Stimulated activated CD8-positive, alpha-beta memory T cell treated with anti-CD3 and anti-CD28 coated beads, Interleukin-12 subunit alpha, Interleukin-12 subunit beta, amount 100 ng/mL, for 24 hours (primary cell): ENCODE measurements around the gene C19orf25.

Experiments
- DNase-seq: peaks from one replicate; pipeline ENCODE4 v3.0.0-alpha.2; 2020; ENCODE audit errors: extremely low read depth

Gene C19orf25

GRCh38 chr19:1433119-1434039 lies 45.6 kb downstream of the C19orf25 start:
- DNase-seq: no peak

- no peak for DNase-seq
These were observed 46.5 kb downstream of the C19orf25 start for GRCh38 chr19:1432507-1432887.

GRCh38 chr19:1431759-1432506 lies 47.1 kb downstream of the C19orf25 start:
- no peak for DNase-seq

- no peak for DNase-seq
These were observed 48.8 kb downstream of the C19orf25 start for GRCh38 chr19:1430246-1430645.

GRCh38 chr19:1429750-1430149 lies 49.3 kb downstream of the C19orf25 start:
- no peak for DNase-seq

- DNase-seq: no peak
These were observed 50.1 kb downstream of the C19orf25 start for GRCh38 chr19:1428738-1429391.

GRCh38 chr19:1427221-1427920 lies 51.6 kb downstream of the C19orf25 start:
- no peak for DNase-seq

- no peak for DNase-seq
These were observed 52.3 kb downstream of the C19orf25 start for GRCh38 chr19:1426736-1427135.

GRCh38 chr19:1425902-1426301 lies 53.1 kb downstream of the C19orf25 start:
- no peak for DNase-seq

GRCh38 chr19:1425102-1425837 lies 53.7 kb downstream of the C19orf25 start:
- DNase-seq: no peak

GRCh38 chr19:1424192-1424955 lies 54.6 kb downstream of the C19orf25 start:
- no peak for DNase-seq

- DNase-seq: no peak
These were observed 55.4 kb downstream of the C19orf25 start for GRCh38 chr19:1423436-1424191.
